Stomach (tissue), 4 donors: ENCODE data around the gene CADM3.

Experiments
- CTCF ChIP-seq, 7 experiments: fragments of 450-650 bp in 4 of 7; fragments of 200-600 bp in 3 of 7; sonication (generic) in 3 of 7; IDR thresholded peaks; one replicate each; pipeline ENCODE4 v1.5.1; 2016 to 2019; ENCODE audit warnings: antibody characterized with exemption in 7 of 7, control low read depth in 2 of 7, mild to moderate bottlenecking in 1 of 7
- EP300 ChIP-seq: sonication (generic); formaldehyde crosslinking; IDR thresholded peaks from one replicate; pipeline ENCODE4 v1.6.1; 2017; ENCODE audit warnings: antibody characterized with exemption
- POLR2A ChIP-seq, 4 donors: fragments of 450-650 bp; IDR thresholded peaks; one replicate each; pipeline ENCODE4 v1.6.1; 2016; ENCODE audit warnings: antibody characterized with exemption in 4 of 4, control low read depth in 2 of 4, mild to moderate bottlenecking in 1 of 4, moderate library complexity in 1 of 4
- POLR2AphosphoS5 ChIP-seq, 3 donors: sonication (generic); formaldehyde crosslinking; IDR thresholded peaks; one replicate each; pipeline ENCODE4 v1.6.1; 2016; ENCODE audit warnings: antibody characterized with exemption in 3 of 3

- TF ChIP-seq CTCF (IDR thresholded peaks at IDR 0.05) (no peak), POLR2AphosphoS5 (IDR thresholded peaks at IDR 0.05) (no peak), POLR2A (IDR thresholded peaks at IDR 0.05) (no peak), EP300 (no peak)
Observed at GRCh38 chr1:159190441-159190840, 19.0 kb downstream of the CADM3 start.
